ENCODE results near the gene OPN1SW. TPM values are rescaled to one million over a fixed set of nuclear protein-coding genes. Genes with fewer than 3 reads are reported as not detected.

The OPN1SW gene
- total and polyA plus RNA-seq, 12 donors: not detected

DNA sequence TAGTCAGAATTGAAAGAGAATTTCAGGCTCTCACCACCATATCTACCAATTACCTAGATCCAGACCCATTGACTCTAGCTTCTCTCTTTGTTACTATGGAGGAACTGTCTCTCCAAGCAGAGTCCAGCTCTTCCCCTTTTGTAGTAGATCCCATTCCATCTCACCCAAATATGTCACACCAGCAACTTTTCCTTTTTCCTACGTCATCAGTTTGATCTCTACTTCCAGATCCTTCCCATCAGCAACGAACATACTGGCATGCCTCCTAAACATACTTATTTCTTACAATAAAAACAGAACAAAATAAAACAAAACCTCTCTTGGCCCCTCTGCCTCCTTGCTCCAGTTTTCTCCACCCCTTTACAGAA, 42.3 kb downstream of the OPN1SW start:
- DNase-seq: no peak
- Histone ChIP-seq H3K4me3 (no peak overlapping the region), H3K36me3 (replicated peaks in 1 of 2) (no peaks in the 10 kb centered on the region), H3K9me3 (replicated peaks in 1 of 3) (no peaks in the 10 kb centered on the region), H3K27me3 (no peaks in the 10 kb centered on the region), H3K27ac (no peak overlapping the region), H3K4me1 (replicated peaks in 1 of 2) (peaks cover 1% of the 10 kb centered on the region in 2 donors)
- intact Hi-C loops (cut with DNase I): no loop called here
- TF ChIP-seq, protein P1, sequence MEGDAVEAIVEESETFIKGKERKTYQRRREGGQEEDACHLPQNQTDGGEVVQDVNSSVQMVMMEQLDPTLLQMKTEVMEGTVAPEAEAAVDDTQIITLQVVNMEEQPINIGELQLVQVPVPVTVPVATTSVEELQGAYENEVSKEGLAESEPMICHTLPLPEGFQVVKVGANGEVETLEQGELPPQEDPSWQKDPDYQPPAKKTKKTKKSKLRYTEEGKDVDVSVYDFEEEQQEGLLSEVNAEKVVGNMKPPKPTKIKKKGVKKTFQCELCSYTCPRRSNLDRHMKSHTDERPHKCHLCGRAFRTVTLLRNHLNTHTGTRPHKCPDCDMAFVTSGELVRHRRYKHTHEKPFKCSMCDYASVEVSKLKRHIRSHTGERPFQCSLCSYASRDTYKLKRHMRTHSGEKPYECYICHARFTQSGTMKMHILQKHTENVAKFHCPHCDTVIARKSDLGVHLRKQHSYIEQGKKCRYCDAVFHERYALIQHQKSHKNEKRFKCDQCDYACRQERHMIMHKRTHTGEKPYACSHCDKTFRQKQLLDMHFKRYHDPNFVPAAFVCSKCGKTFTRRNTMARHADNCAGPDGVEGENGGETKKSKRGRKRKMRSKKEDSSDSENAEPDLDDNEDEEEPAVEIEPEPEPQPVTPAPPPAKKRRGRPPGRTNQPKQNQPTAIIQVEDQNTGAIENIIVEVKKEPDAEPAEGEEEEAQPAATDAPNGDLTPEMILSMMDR (IDR thresholded peaks at IDR 0.05): no peak
- no peak for TF ChIP-seq POLR2A (IDR thresholded peaks at IDR 0.05)
- 45 to 68% (median 56%) methylated on average over 2 of the region's 2 CpGs for WGBS, 4 donors

DNA sequence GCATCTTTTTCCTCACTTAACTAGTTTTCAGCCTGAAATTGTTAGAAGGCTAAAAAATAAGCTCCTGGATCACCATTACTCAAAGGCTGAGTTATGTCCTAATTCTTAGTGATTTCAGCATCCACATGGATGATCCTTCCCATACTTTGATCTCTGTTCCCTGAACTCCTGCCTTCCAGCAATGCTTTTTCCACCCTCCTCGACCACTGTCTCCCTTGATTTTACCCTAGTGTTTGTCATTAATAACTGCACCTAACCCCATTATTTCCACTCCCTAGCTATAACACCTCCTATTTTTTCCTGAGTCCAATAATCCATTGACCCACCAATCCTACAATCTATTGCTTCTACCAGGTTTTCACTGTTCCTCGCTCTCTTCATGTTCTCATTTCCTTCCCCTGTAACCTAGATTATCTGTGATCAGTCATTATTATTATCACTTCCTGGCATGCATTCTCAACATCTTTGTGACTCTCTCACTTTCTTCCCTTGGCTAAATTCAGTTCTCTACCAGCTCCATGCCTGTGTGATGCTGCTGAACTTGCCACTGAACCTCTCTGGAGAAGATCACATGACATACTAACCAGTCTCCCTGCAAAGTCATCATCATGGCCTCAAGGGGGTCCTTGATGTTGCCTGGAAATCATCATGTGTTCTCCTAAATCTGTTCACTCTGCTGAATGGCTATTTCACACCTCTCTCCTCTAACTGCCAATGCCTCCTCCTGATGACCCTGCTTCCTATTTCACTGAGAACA, 42.9 kb downstream of the OPN1SW start:
- intact Hi-C loops (cut with DNase I): no loop called here
- WGBS, 4 donors: 70 to 72% (median 71%) methylated on average over 2 of the region's 2 CpGs

GRCh38 chr7:128731184-128731583, 44.4 kb downstream of the OPN1SW start:
- 77 to 89% (median 83%) methylated on average over 8 of the region's 8 CpGs for WGBS, 4 donors
- TF ChIP-seq, protein P1 (IDR thresholded peaks at IDR 0.05): no peak
- no peak for TF ChIP-seq POLR2A (IDR thresholded peaks at IDR 0.05)
- Histone ChIP-seq H3K27me3 (no peaks in the 10 kb centered on the region), H3K9me3 (replicated peaks in 1 of 3) (no peaks in the 10 kb centered on the region), H3K27ac (no peak overlapping the region), H3K4me3 (no peak overlapping the region), H3K36me3 (replicated peaks in 1 of 2) (no peaks in the 10 kb centered on the region), H3K4me1 (replicated peaks in 1 of 2) (no peaks in the 10 kb centered on the region)
- DNase-seq: no peak
- intact Hi-C loops (cut with DNase I): no loop called here

More for the DNA sequence above, 42.9 kb downstream of the OPN1SW start:
- Histone ChIP-seq H3K27me3 (no peaks in the 10 kb centered on the region), H3K4me1 (replicated peaks in 1 of 2) (no peaks in the 10 kb centered on the region), H3K27ac (no peak overlapping the region), H3K4me3 (no peak overlapping the region), H3K9me3 (replicated peaks in 1 of 3) (no peaks in the 10 kb centered on the region), H3K36me3 (replicated peaks in 1 of 2) (no peaks in the 10 kb centered on the region)
- no peak for TF ChIP-seq POLR2A (IDR thresholded peaks at IDR 0.05)
- TF ChIP-seq, protein P1 (IDR thresholded peaks at IDR 0.05): no peak
- DNase-seq: no peak

GRCh38 chr7:128729494-128729893, 46.1 kb downstream of the OPN1SW start:
- no peak for DNase-seq
- H3K27ac ChIP-seq: no peak overlapping the region
- TF ChIP-seq, protein P1 (IDR thresholded peaks at IDR 0.05): no peak
- TF ChIP-seq POLR2A (IDR thresholded peaks at IDR 0.05): no peak
- no peaks in the 10 kb centered on the region for H3K4me1 ChIP-seq (replicated peaks in 1 of 2)
- no peaks in the 10 kb centered on the region for H3K27me3 ChIP-seq
- H3K4me3 ChIP-seq: no peak overlapping the region
- 75 to 95% (median 88%) methylated on average over 3 to 4 of the region's 4 CpGs for WGBS, 4 donors
- H3K36me3 ChIP-seq (replicated peaks in 1 of 2): no peaks in the 10 kb centered on the region
- H3K9me3 ChIP-seq (replicated peaks in 1 of 3): no peaks in the 10 kb centered on the region
- intact Hi-C loops (cut with DNase I): no loop called here
